Measurements from ENCODE around the gene JARID2.

The JARID2 gene

DNA sequence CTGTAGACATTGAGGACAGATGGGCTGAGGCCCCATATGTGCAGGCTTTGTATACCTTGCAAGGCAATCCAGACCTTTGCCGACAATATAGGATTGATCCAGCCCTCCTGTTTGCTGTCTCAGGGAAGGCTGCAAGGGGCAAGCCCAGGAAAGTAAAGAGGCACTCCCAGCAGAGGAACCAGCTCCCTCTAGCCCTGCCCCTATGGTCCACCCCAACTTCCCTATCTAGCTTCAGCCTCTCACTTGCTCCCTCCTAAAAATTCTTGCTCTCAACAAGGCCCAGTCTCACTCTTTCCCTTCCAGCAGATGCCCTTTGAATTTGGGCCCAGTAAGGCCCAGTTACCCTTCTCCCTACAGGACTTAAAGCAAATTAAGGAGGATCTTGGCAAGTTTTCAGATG is 92.6 kb downstream of the JARID2 start:
- no peak for DNase-seq

GRCh38 chr6:15339081-15339480 is 93.2 kb downstream of the JARID2 start:
- no peak for DNase-seq

GRCh38 chr6:15340105-15340601 is 94.3 kb downstream of the JARID2 start:
- no peak for DNase-seq

DNA sequence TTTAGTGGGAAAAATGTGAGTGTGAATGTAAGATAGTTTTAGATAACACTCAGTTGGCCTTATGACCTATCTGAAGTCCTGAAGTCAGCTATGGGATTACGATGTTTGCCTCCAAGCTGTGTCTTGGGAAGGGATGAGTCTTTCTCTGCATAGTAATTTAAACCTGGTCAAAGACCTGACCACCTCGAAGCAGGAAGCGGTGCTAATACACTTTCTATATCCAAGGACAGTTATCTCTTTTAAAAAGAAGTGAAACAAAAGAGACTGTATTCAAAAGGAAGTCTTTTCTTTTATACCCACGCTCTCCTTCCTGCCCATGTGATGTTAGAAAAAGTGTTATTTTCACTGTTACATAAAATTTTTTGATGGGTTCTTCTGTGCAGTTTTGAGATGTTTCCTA is 94.9 kb downstream of the JARID2 start:
- no peak for DNase-seq

DNA sequence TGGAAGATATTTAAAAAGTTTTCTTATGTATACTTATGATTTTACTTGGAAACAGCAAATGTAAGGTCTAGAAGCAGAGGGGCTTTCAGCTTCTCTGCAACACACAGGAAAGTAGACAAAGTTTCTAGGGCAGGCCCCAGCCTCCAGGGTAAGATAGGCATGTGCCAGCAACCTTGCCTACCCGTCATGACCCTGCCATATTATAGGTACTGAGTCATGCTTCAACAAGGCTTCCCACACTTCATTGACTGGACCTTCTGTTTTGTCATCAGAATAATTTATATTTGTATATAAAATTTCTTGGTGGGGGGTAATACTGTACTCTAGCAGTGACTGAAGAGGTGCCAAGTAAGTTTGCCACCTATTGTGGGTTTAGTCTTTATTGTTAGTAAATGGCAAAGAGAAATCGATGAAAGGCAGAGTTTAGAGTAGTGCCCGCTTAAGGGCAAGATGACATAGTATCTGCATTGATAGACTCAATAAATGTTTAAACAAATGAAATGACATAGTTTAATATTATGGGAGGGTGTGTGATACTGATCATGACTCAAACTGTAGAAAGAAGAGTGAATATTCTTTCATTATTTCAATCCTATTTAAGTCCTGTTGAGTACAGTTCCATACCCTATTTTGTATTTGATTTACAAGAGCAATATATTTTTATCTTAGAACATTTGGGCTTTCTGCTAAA is 95.6 kb downstream of the JARID2 start:
- DNase-seq = no peak

DNA sequence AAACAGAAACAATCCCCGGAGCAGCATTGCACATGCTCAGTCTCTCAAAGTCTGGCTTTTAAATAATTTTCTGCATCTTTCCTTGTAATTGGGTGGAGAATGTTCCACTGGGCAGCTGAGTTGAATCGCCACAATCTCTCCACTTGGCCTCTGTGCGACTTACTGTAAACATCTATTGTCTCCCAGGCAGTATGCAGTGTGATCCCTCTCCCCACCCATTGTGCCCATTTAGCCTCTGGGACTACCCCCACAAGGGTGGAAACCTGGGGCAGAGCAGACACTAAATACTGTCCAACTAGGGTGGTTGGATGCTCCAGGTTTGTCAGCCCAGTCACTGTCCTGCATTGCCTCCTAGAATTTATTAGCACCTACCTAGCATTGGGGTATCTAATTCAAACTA is 96.2 kb downstream of the JARID2 start:
- DNase-seq = no peak

DNA sequence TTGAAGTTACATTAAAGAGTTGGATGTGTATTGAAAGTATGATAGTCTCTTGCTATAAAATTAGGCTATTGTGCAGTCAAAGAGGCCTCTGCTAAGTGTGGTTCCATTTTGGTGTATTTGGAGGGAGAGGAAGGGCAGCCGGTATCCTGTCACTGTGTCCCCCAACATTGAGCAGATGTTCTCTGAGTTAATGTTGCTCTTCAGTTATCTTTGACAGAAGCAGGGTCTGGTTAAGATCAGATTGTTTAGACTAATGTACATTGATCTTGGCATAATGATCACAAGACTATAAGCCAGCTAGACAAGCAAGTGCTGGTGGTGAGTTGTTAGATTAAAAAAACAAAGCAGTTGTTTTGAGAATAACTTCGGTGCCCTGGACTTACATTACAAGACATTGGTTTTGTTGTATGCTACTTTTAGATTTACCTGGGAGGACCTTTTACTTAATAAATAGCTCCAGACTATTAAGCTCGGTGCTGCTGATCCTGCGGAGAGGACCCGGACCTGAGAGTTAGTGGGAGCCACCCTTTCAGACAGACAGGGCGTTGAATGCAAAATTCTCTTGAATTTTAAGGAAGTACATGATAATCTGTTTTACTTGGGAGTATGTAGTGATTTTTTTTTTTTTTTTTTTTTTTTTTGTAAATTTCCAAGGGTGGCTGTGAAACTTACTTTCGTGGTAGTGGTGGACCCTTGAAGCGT is 97.8 kb downstream of the JARID2 start:
- no peak for DNase-seq

GRCh38 chr6:15344192-15344519 is 98.3 kb downstream of the JARID2 start:
- no peak for DNase-seq

DNA sequence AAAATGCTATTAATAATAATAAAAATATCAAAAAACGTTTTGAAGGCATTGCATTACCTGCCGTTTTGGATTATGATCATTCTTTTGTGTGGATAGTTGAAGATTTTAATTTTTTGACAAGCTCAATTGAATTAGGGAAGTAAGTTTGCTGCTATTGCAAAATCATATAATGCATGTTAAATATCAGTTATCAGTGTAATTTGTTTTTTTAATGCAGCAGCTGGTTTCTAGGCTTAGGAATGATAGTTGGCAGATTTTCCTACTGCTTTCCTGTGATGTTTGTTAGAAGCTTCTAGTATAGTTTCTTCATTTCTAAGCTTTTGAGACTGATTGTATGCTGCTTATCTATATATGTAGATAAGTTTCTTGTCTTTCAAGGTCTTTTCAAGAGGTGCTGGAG is 99.0 kb downstream of the JARID2 start:
- no peak for DNase-seq

- no peak for DNase-seq
These were observed 100.4 kb downstream of the JARID2 start for GRCh38 chr6:15346315-15346714.

DNA sequence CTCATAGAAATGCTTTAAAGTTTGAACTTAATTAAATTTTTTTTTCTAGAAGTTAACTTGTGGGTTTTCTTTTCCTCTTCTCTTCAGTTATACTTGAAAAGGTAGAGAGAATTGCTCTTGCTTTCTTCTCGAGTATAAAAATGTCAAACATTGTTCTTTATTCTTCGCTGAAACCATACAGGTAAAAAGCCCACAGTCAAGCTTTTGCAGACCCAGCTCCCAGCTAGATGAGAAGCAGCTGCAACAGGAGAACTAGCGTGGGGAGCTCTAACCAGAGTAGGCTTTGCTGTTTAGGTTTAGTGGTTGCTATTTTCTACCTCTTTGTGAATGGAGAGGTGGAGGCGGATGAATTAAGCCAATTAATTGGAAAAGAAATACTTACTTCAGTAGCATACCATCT is 102.7 kb downstream of the JARID2 start:
- DNase-seq = no peak

- DNase-seq = no peak
These were observed 103.5 kb downstream of the JARID2 start for GRCh38 chr6:15349379-15349778.

- DNase-seq = no peak
These were observed 104.7 kb downstream of the JARID2 start for GRCh38 chr6:15350386-15351083.

- DNase-seq = no peak
These were observed 105.8 kb downstream of the JARID2 start for GRCh38 chr6:15351631-15352030.

- no peak for DNase-seq
These were observed 106.4 kb downstream of the JARID2 start for GRCh38 chr6:15352220-15352619.

GRCh38 chr6:15352845-15353244 is 107.0 kb downstream of the JARID2 start:
- no peak for DNase-seq

DNA sequence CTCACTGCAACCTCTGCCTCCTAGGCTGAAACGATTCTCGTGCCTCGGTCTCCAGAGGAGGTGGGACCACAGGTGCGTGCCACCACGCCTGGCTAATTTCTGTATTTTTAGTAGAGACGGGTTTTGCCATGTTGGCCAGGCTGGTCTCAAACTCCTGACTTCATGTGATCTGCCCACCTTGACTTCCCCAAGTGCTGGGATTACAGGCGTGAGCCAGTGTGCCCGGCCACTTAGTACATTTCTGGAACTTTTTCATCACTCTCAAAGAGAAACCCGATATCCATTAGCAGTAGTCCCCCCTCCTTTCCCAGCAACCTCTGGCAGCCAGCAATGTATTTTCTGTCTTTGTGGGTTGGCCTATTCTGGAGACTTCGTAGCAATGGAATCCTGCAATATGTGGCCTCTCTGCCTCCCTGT is 109.8 kb downstream of the JARID2 start:
- DNase-seq = no peak

DNA sequence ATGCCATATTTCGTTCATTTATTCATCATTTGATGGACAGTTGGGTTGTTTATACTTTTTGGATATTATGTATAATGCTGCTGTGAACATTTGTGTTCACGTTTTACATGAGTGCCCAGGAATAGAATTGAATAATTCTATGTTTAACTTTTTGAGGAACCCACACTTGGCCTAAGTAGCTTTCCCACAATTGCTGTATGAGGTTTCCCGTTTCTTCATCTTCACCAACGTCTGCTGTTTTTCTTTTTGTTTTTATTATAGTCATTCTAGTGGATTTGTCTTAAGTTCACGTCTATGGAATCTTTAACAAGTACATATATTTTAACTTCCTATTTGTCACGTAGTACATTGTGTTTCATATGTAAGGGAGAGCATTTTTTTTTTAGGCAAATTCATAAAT is 110.3 kb downstream of the JARID2 start:
- no peak for DNase-seq

DNA sequence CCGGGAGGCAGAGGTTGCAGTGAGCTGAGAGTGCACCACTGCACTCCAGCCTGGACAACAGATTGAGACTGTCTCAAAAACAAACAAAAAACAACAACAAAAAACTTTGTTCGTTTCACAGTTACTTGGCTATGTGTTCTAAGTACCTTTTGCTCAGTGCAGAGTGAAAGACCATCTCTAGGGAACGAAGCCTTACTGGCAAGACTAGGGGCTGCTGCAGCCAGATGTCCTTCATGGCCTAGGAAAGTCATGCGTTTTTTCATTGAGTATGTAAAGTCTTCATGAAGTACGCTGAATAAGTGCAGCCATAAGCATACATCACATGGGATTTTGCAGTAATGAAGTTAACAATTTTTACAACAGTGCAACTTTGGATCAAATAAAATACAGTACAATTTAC is 111.1 kb downstream of the JARID2 start:
- no peak for DNase-seq

DNA sequence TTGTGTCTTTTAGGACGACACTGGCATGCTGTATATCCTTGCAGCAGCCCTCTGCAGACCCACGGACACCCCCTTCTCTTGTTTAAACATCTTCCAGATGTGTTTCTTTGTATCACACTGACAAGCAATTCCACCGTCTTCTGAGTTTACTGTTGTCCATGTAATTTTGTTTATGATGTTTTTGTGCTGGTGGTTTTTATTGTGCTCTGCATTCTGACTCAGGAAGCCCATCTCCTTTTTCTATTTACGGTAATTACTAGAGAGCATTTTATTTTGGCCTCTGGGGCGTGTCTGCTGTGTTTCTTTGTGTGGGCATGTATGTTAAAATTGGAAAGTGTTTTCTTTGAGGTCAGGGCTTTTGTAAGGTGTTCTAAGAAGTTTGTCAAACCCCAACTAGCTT is 111.9 kb downstream of the JARID2 start:
- no peak for DNase-seq

- DNase-seq = no peak
These were observed 112.9 kb downstream of the JARID2 start for GRCh38 chr6:15358579-15359327.

- no peak for DNase-seq
These were observed 113.5 kb downstream of the JARID2 start for GRCh38 chr6:15359335-15359862.

DNA sequence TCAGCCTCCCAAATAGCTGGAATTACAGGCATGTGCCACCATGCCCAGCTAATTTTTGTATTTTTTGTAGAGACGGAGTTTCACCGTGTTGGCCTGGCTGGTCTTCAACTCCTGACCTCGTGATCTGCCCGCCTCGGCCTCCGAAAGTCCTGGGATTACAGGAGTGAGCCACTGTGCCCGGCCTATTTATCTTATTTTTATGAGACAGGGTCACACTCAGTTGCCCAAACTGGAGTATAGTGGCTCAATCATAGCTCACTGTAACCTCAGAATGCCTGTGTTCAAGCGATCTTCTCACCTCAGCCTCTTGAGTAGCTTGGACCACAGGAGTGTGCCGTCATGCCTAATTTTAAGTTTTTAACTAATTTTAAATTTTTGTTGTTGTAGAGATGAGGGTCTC is 114.4 kb downstream of the JARID2 start:
- DNase-seq = no peak
